ENCODE measurements around the gene STK38.

Gene STK38

DNA sequence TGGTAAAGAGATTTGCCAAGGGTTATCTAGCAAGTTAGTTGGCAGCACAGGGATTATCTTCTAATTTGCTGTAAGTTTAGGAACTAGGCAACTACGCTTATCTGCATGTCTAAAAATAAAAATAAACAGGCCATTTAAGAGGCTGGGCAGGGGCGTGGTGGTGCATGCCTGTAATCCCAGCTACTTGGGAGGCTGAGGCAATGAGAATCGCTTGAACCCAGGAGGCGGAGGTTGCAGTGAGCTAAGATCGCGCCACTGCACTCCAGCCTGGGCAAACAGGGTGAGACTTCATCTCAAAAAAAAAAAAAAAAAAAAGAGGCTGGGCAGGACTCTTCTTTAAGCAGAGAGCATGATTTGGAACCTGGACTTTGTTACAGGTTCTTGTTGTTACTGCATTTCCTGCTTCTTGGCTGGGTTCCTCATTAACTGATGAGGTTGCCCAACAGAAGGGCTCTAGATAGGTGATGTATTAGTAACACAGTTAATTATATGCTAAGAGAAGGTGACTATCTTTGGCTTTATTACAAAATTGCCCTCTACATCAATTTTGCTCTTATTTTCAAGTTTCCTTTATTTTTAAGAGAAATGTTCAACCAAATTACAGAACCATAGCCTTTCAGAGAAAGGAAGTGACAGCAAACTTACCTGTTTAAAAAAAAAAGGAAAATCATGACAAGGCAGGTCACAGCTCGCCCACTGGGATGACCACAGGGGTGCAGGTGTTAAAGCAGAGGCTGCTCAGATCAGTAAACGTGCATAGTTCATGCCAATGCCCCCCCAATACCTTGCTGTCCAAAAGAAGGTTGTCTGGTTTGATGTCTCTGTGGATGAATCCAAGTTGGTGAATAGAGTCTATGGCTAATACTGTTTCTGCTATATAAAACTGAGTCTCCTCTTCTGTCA lies 32.5 kb downstream of the STK38 start:
- no peak overlapping the region for H3K27ac ChIP-seq
- no peak overlapping the region for H3K4me3 ChIP-seq

GRCh38 chr6:36510365-36510764 lies 36.9 kb downstream of the STK38 start:
- Histone ChIP-seq H3K4me3 (no peak overlapping the region), H3K27ac (no peak overlapping the region)
- no peak for TF ChIP-seq CTCF (IDR thresholded peaks at IDR 0.05)
- DNase-seq (ENCODE audit: low spot score) = no peak

More for the DNA sequence above, 32.5 kb downstream of the STK38 start:
- DNase-seq (ENCODE audit: low spot score) = no peak
- no peak for TF ChIP-seq CTCF (IDR thresholded peaks at IDR 0.05)

DNA sequence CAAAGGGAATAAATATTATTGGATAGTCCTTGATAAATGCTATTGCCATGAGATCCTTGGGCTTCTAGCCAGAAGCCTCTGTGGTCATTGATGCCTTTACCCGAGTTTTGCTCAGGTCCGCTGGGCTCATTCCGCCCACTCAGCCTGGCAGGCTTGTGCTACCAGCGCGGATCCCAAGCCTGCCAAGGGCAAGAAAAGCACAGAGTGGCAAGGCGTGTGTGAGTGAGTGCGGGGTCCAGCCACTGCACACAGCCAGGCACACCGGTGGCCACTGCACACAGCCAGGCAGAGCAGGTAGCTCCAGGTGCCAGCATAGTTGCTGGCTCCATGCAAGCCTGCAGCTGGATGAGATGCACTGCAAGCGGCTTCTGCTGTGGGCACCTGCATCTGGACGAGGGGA lies 38.7 kb downstream of the STK38 start:
- TF ChIP-seq CTCF (IDR thresholded peaks at IDR 0.05) = no peak
- no peak for DNase-seq (ENCODE audit: low spot score)

DNA sequence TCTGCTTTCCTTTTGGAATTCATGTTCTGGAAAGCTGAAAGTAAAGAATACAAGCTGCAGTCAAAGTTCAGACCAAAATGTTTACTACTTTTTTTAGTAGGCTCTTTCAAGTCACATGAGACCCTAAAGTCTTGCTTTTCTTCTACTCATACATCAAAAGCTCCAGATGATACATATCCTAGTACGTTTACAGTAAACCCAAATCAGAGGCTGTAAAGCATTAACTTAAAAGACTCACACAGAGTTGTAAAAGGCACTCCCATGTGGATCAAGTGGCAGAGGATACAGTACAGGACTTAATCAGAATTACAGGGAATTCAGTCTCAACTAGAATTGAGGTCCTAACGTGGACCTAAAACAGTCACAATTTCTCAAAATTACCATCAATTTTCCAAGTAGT lies 40.7 kb downstream of the STK38 start:
- Histone ChIP-seq H3K4me3 (no peak overlapping the region), H3K27ac (no peak overlapping the region)
- TF ChIP-seq CTCF (IDR thresholded peaks at IDR 0.05) = no peak
- no peak for DNase-seq (ENCODE audit: low spot score)

More for the DNA sequence above, 38.7 kb downstream of the STK38 start:
- H3K27ac ChIP-seq = no peak overlapping the region
- no peak overlapping the region for H3K4me3 ChIP-seq

GRCh38 chr6:36505744-36506534 lies 41.3 kb downstream of the STK38 start:
- TF ChIP-seq CTCF (IDR thresholded peaks at IDR 0.05) = no peak
- peak overlapping the region in 1 of 2 donors; percentile 14 for H3K27ac ChIP-seq
- DNase-seq (ENCODE audit: low spot score) = no peak
- H3K4me3 ChIP-seq = no peak overlapping the region

DNA sequence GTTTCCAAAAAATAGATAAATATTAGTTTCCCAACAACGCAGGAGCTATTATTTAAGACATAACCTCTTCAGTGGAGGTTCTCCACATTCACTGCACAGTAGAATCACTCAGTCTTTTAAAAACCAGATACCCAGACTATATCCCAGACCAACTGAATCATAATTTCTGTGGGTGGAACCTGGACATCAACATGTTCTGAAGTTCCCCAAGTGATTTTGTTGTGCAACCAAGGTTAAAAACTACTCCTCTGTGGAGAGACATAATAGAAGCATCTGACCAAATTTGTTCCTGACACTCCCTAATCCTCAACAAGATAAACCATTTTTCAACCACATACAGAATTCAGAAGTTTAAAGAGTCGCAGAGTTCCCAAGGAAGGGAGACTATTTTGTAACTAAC lies 42.3 kb downstream of the STK38 start:
- DNase-seq (ENCODE audit: low spot score) = no peak
- H3K27ac ChIP-seq = peak overlapping the region in 1 of 2 donors; percentile 14
- TF ChIP-seq CTCF (IDR thresholded peaks at IDR 0.05) = no peak
- H3K4me3 ChIP-seq = no peak overlapping the region
